ENCODE data around the gene PABPN1L. TPM values are rescaled to one million over a fixed set of nuclear protein-coding genes. Genes with fewer than 3 reads are reported as not detected.

The PABPN1L gene
- total and polyA plus RNA-seq, 2 of the 8 experiments (the other 6 are each of a cell fraction or from before 2014, with no cell fraction given), result not detected

DNA sequence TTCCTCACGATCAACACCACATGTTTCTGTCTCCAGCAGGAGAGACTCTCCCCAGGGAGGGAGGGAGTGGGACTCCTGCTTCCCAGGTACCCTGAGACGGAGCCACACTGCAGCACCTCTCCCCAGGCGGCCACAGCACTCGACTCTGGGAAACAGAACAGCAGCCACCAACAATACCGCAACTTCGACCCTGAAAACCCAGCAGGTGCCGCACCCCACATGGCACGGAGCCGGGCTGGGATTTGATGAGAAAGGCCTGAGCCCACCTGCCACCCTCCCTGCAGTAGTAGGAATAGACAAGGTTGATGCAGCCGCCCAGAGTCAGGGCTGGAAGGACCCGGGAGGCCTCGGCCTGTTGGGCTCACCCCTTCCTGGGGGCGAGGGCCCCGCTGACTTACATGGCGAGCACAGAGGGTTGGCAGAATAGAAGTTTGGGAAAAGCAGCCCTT, 24.1 kb downstream of the PABPN1L start:
- no peaks in the 10 kb centered on the region for H3K9me3 ChIP-seq (ENCODE audit: insufficient read depth in 2 of 2, low read depth in 1 of 2, low read length in 1 of 2)
- H3K4me1 ChIP-seq (replicated peaks in 1 of 4; ENCODE audit: control insufficient read depth in 3 of 4, insufficient read depth in 4 of 4, low read length in 3 of 4), result no peaks in the 10 kb centered on the region
- H3K9ac ChIP-seq (replicated peaks in 1 of 4; ENCODE audit: extremely low read depth in 1 of 4, low read depth in 3 of 4, low read length in 3 of 4), result no peak overlapping the region
- H2BK12ac ChIP-seq (ENCODE audit: low read depth, low read length), result 0 out of 2 replicates have a peak overlapping the region, but pooled peaks have one; percentile 27
- H3K4me2 ChIP-seq (ENCODE audit: insufficient read depth in 1 of 2, low read depth in 2 of 2, low read length in 2 of 2), result no peak overlapping the region
- H2BK5ac ChIP-seq (ENCODE audit: low read depth, low read length), result no peak overlapping the region
- H3K23me2 ChIP-seq (ENCODE audit: low read depth, low read length), result no peaks in the 10 kb centered on the region
- no peak overlapping the region for H3K4ac ChIP-seq (replicated peaks; ENCODE audit: insufficient read length, low read depth, low read length)
- H3K4me3 ChIP-seq (ENCODE audit: extremely low read depth in 1 of 4, insufficient read depth in 2 of 4, low read depth in 3 of 4, low read length in 4 of 4), result no peak overlapping the region
- H2AK5ac ChIP-seq (ENCODE audit: low read depth, low read length), result no peak overlapping the region
- H3K27ac ChIP-seq (ENCODE audit: low read depth, low read length), result no peak overlapping the region
- no peak overlapping the region for H2BK120ac ChIP-seq (replicated peaks; ENCODE audit: low read depth, low read length)
- no peak overlapping the region for H3K14ac ChIP-seq (ENCODE audit: insufficient read length)
- POLR2A ChIA-PET (ENCODE audit: partially characterized antibody), result interaction anchor here (1.3 kb wide), 1 partner anchor 85 kb away, joined by 3 read pairs; no protein-coding TSS in a partner anchor
- CTCF ChIA-PET (ENCODE audit: partially characterized antibody), result interaction anchor here (1.2 to 2.7 kb wide), 3 partner anchors 14 to 105 kb away, joined by 3 to 10 read pairs (median 3); no protein-coding TSS in a partner anchor
- H4K8ac ChIP-seq (ENCODE audit: extremely low read depth, insufficient read depth, low read length), result no peak overlapping the region
- no peak overlapping the region for H3K18ac ChIP-seq (ENCODE audit: extremely low read depth, low read length)
- WGBS, 2 experiments (ENCODE audit: extremely low coverage in 1 of 2, insufficient coverage in 1 of 2, insufficient read length in 1 of 2, insufficient replicate concordance in 2 of 2, low coverage in 1 of 2, low lambda C conversion rate in 2 of 2, missing lambda C conversion rate in 1 of 2), result 88% methylated on average over 15 of the region's 15 CpGs; no CpG with 5 or more reads in 1 of the 2 experiments
- H4K91ac ChIP-seq (replicated peaks; ENCODE audit: insufficient read length, low read length), result no peak overlapping the region
- DNase-seq (ENCODE audit: low read depth in 1 of 2, low spot score in 2 of 2), result no peak
- H2AFZ ChIP-seq (ENCODE audit: low read length), result no peak overlapping the region
- no peak overlapping the region for H2BK15ac ChIP-seq (ENCODE audit: low read length)
- H2BK20ac ChIP-seq (ENCODE audit: low read length), result no peak overlapping the region
- no peak overlapping the region for H3K56ac ChIP-seq (replicated peaks; ENCODE audit: insufficient read length, low read depth, low read length)
- H3K79me1 ChIP-seq (ENCODE audit: low read depth, low read length), result no peaks in the 10 kb centered on the region
- FAIRE-seq, result no peak
- no peaks in the 10 kb centered on the region for H3K79me2 ChIP-seq (ENCODE audit: control insufficient read depth in 1 of 2, insufficient read depth in 2 of 2, low read length in 2 of 2)
- H3K36me3 ChIP-seq (ENCODE audit: control insufficient read depth in 2 of 4, insufficient read depth in 4 of 4, low read length in 3 of 4), result peaks cover 0 to 5% (median 0%) of the 10 kb centered on the region in 4 experiments; a peak in 2 of 8 replicates
- no peak overlapping the region for H3K23ac ChIP-seq (ENCODE audit: insufficient read length)
- H4K20me1 ChIP-seq (replicated peaks in 1 of 2; ENCODE audit: control insufficient read depth in 1 of 2, insufficient read depth in 2 of 2, low read length in 2 of 2), result no peaks in the 10 kb centered on the region
- no peak overlapping the region for H4K5ac ChIP-seq (ENCODE audit: insufficient read length, low read depth, low read length)
- no peaks in the 10 kb centered on the region for H3K27me3 ChIP-seq (replicated peaks in 1 of 4; ENCODE audit: control insufficient read depth in 3 of 4, extremely low read depth in 1 of 4, insufficient read depth in 3 of 4, low read length in 3 of 4)

All from H1 (cell line).